NT2/D1 (cell line): Measurements from ENCODE around the gene HYAL4.
"Not testable (repeated sequence)": the region's sequence is repeated elsewhere in the genome, so short reads cannot be mapped to it uniquely, and the experiment has no call there.

ENCODE experiments used
- DNase-seq: peaks from one replicate; pipeline ENCODE4 v3.0.0-alpha.2; 2011; ENCODE audit warnings: low read depth, low spot score
- H3K27me3 ChIP-seq: 2 replicates; pipeline ENCODE4 v1.6.0; 2011; ENCODE audit warnings: mild to moderate bottlenecking; ENCODE audit not compliant: insufficient read length, insufficient read depth
- H3K36me3 ChIP-seq: 2 replicates; pipeline ENCODE4 v1.6.1; 2011; ENCODE audit warnings: mild to moderate bottlenecking, low read length, mixed read lengths; ENCODE audit not compliant: insufficient read depth, insufficient read length
- H3K4me1 ChIP-seq: 2 replicates; pipeline ENCODE4 v1.5.1; 2011; ENCODE audit not compliant: insufficient read depth, insufficient read length
- H3K4me3 ChIP-seq: 2 replicates; pipeline ENCODE4 v1.5.1; 2011; ENCODE audit warnings: low read depth; ENCODE audit not compliant: insufficient read length
- H3K9ac ChIP-seq: 2 replicates; pipeline ENCODE4 v1.6.0; 2011; ENCODE audit warnings: low read depth; ENCODE audit not compliant: insufficient read length
- H3K9me3 ChIP-seq: 2 replicates; pipeline ENCODE4 v1.5.1; 2011; ENCODE audit warnings: mild to moderate bottlenecking, low read length; ENCODE audit not compliant: insufficient read depth
- SUZ12 ChIP-seq: IDR thresholded peaks from 2 replicates; pipeline ENCODE4 v1.6.1; 2011; ENCODE audit not compliant: insufficient read length, insufficient read depth; ENCODE audit errors: extremely low read depth
- YY1 ChIP-seq: IDR thresholded peaks from 2 replicates; pipeline ENCODE4 v1.6.1; 2011; ENCODE audit not compliant: insufficient read length, insufficient read depth
- ZNF274 ChIP-seq: IDR thresholded peaks from 2 replicates; pipeline ENCODE4 v1.6.1; 2011; ENCODE audit warnings: mild to moderate bottlenecking, low read depth, low read length

Gene HYAL4

GRCh38 chr7:123879628-123880027, 34.7 kb downstream of the HYAL4 start:
- no peaks in the 10 kb centered on the region for H3K27me3 ChIP-seq
- TF ChIP-seq SUZ12 (no peak), ZNF274 (no peak), YY1 (no peak)
- no peaks in the 10 kb centered on the region for H3K9me3 ChIP-seq
- H3K36me3 ChIP-seq = no peaks in the 10 kb centered on the region
- H3K9ac ChIP-seq = no peak overlapping the region
- DNase-seq = no peak
- H3K4me1 ChIP-seq = no peaks in the 10 kb centered on the region
- no peak overlapping the region for H3K4me3 ChIP-seq

GRCh38 chr7:123881300-123881699, 36.3 kb downstream of the HYAL4 start:
- no peak for TF ChIP-seq SUZ12
- TF ChIP-seq ZNF274 = no peak
- TF ChIP-seq YY1 = no peak

GRCh38 chr7:123883154-123883553, 38.2 kb downstream of the HYAL4 start:
- no peak overlapping the region for H3K4me3 ChIP-seq
- no peaks in the 10 kb centered on the region for H3K4me1 ChIP-seq
- TF ChIP-seq SUZ12 (no peak), ZNF274 (no peak), YY1 (no peak)
- no peak for DNase-seq
- no peaks in the 10 kb centered on the region for H3K36me3 ChIP-seq
- no peak overlapping the region for H3K9ac ChIP-seq
- H3K27me3 ChIP-seq = no peaks in the 10 kb centered on the region
- no peaks in the 10 kb centered on the region for H3K9me3 ChIP-seq

More at GRCh38 chr7:123881300-123881699, 36.3 kb downstream of the HYAL4 start:
- no peak overlapping the region for H3K4me3 ChIP-seq
- no peak for DNase-seq
- H3K36me3 ChIP-seq = no peaks in the 10 kb centered on the region
- no peaks in the 10 kb centered on the region for H3K9me3 ChIP-seq
- H3K27me3 ChIP-seq = no peaks in the 10 kb centered on the region
- H3K4me1 ChIP-seq = no peaks in the 10 kb centered on the region
- H3K9ac ChIP-seq = no peak overlapping the region

GRCh38 chr7:123888192-123888591, 43.2 kb downstream of the HYAL4 start:
- TF ChIP-seq ZNF274 (no peak), YY1 (no peak), SUZ12 (no peak)
- no peak overlapping the region for H3K4me3 ChIP-seq
- peaks cover 5% of the 10 kb centered on the region; the same call in 1 of the 2 replicates for H3K9me3 ChIP-seq
- no peaks in the 10 kb centered on the region for H3K27me3 ChIP-seq
- H3K36me3 ChIP-seq = no peaks in the 10 kb centered on the region
- H3K4me1 ChIP-seq = no peaks in the 10 kb centered on the region
- H3K9ac ChIP-seq = no peak overlapping the region
- no peak for DNase-seq

GRCh38 chr7:123894753-123895152, 49.8 kb downstream of the HYAL4 start:
- H3K27me3 ChIP-seq, H3K4me3 ChIP-seq: not testable (repeated sequence)
- H3K9me3 ChIP-seq = peaks cover 15% of the 10 kb centered on the region; the same call in 1 of the 2 replicates

GRCh38 chr7:123901101-123901500, 56.1 kb downstream of the HYAL4 start:
- Histone ChIP-seq H3K9me3 (peaks cover 26% of the 10 kb centered on the region; the same call in 1 of the 2 replicates), H3K4me3 (no peak overlapping the region), H3K36me3 (no peaks in the 10 kb centered on the region), H3K27me3 (no peaks in the 10 kb centered on the region), H3K9ac (no peak overlapping the region), H3K4me1 (no peaks in the 10 kb centered on the region)
- TF ChIP-seq ZNF274 (no peak), YY1 (no peak), SUZ12 (no peak)
- DNase-seq = no peak

More at GRCh38 chr7:123894753-123895152, 49.8 kb downstream of the HYAL4 start:
- H3K36me3 ChIP-seq, H3K4me1 ChIP-seq, DNase-seq, H3K9ac ChIP-seq: not testable (repeated sequence)

- no peaks in the 10 kb centered on the region for H3K4me1 ChIP-seq
- H3K27me3 ChIP-seq = no peaks in the 10 kb centered on the region
- no peak overlapping the region for H3K4me3 ChIP-seq
- no peak for DNase-seq
- H3K36me3 ChIP-seq = no peaks in the 10 kb centered on the region
- no peak for TF ChIP-seq SUZ12
- no peak for TF ChIP-seq YY1
- no peak for TF ChIP-seq ZNF274
- H3K9ac ChIP-seq = no peak overlapping the region
- H3K9me3 ChIP-seq = peaks cover 32% of the 10 kb centered on the region; the same call in 1 of the 2 replicates
Observed at GRCh38 chr7:123905714-123906113, 60.7 kb downstream of the HYAL4 start.
